Non-pigmented ciliary epithelial cell (primary cell): ENCODE results near the gene ZNF418.

ENCODE experiments used
- DNase-seq: peaks from one replicate; pipeline ENCODE4 v3.0.0-alpha.2; 2010; ENCODE audit warnings: low read depth

Gene ZNF418

DNA sequence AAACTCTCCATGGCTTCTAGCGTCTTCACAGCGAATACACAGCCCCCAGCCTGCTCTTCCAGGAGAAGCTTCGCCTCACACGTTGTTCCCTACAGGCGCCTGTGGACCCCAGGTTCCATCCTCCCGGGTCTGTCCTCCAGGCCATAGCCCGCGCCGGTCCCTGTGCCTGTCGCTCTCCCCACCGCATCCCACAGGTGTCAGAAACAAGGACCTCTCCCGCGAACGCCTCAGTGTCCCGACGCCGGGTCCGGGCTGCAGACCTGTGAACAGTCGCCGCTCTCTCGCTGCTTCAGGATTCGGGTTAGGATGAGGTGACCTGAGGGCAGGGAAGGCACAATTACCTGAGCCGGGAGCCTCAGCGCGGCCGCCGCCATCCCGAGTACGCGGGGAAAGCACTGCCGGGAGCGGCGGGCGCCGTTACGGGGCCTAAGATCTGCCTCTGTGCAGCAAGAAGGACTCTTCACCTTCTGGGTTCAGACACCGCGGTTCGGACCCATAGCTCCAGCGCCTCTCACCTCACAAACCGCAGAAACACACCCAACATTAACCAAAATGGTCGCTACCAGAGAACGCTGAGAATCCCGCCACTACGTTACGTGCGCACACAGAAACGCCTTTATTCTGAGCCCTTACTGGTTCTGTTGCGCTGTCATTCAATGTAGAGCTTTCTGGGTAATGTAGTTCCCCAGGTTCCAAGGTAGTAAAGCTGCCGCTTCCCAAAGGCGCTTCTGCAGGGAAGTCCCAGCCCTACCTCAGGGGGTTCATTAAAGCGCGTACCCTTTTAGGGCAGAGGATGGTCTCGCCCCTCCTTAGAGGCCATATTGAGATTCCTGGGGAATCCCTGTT, at the start of gene ZNF418:
Gene ZNF418, minus strand, starts transcription at position 583 of the 846 bp plus-strand sequence. CDS start 1,580 bp downstream, outside the sequence.
- peak; percentile 51 for DNase-seq

DNA sequence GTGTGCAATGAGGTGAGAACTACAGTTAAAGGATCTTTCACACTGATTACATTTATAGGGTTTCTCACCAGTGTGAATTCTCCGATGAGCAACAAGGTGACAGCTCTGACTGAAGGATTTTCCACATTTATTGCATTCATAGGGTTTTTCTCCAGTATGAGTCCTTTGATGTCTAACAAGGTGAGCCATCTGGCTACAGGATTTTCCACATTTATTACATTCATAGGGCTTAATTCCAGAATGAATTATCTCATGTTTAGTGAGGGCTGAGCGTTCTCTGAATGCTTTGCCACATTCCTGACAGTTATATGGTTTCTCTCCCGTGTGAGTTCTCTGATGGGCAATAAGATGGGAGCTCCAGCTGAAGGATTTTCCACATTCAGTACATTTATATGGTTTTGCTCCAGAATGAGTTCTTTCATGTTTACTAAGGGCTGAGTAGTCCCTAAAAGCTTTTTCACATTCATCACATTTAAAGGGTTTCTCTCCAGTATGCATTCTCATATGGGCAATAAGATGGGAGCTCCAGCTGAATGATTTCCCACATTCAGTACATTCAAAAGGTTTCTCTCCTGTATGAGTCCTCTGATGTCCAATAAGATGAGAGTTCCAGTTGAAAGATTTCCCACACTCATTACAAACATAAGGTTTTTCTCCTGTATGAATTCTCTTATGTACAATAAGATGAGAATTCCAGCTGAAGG, 43.5 kb upstream of the ZNF418 start:
- no peak for DNase-seq

DNA sequence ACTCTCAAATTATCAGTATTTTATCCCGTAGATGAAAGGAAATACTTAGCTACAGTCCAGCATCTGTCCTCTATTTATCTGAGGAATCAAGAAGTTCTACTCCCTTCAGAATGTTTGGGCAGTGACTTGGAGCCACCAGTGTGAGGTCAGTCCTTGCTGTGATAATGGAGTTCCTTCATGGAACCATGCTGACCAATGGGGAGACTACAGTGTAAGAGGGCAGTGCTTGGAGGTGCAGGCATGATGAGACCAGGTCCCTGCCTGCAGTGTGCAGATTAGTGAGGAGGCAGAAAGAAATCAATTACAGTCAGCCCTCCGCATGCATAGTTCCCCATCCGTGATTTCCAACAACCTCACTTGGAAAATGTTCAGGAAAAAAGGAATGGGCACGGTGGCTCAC, 39.2 kb upstream of the ZNF418 start, which contains the start of gene C19orf18:
Gene C19orf18, minus strand, starts transcription at position 101 of the 400 bp plus-strand sequence. CDS start 102 bp downstream, outside the sequence.
- DNase-seq = no peak

DNA sequence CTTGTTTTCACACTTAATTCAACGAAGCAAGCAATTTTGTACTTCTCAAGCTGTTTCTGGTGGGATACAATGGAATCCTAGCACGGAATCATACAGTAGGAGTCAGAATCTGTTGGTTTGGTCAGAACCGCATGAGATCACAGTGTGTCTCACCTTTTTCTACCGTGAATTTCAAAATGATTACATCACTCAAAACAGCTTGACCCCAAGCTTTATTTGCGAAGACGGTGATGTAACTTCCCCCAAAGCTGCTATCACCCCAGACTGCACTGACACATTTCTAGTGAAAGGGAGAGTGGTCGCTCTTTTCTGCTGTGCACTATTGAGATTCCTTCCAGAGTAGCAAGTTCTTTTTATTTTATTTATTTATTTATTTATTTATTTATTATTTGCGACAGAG, 29.6 kb upstream of the ZNF418 start:
- no peak for DNase-seq

DNA sequence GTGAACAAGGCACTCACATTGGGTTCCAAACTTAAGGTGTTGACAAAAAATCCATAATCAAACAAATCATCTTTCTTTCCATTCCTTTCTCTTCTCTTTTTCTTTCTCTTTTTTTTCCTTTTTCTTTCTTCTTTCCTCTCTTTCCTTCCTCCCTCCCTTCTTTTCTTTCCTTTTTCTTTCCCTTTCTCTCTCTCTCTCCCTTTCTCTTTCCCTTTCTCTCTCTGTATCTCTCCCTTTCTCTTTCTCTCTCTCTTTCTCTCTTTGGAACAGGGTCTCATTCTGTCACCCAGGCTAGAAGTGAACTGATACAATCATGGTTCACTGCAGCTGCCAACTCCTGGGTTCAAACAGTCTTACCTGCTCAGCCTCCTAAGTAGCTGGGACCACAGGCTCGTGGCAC, 26.6 kb upstream of the ZNF418 start:
- DNase-seq = no peak

DNA sequence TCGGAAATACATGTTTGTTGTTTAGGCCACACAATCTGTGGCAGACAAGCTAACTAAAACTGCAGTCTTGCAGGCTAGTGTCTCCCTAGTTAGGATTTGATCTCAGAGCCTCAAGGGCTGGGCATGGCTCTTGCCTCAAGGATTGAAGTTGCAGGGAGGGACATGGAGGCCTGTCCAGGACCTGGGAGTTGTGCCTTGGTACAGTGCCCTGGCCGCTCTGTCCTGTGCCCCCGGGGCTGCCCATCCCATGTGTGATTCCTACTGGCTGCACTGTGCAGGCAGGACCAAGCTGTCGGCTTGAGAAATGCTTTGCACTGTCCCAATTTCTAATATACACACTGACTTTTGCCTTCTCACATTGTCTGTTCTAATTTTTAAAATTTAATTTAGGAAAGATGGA, 19.8 kb upstream of the ZNF418 start:
- DNase-seq = no peak

DNA sequence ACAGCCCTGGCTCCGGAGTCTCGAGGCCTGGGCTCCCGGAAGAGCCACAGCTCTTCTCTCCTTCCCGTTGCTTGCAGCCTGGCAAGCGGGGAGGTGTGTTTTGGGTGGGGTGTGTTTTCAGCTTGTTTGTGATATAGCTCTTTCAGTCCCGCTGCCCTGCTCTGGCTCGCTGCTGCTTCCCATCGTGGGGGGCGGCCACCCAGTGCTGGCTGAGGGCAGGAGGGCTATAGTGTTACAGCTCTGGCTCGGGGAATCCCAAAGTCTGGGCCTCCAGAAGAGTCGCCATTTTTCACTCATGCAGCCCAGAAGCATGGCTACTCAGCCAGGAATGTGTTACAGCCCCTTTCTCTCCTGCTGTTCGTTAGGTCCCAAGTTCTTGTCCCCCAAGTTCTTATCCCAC, 14.5 kb upstream of the ZNF418 start:
- no peak for DNase-seq

DNA sequence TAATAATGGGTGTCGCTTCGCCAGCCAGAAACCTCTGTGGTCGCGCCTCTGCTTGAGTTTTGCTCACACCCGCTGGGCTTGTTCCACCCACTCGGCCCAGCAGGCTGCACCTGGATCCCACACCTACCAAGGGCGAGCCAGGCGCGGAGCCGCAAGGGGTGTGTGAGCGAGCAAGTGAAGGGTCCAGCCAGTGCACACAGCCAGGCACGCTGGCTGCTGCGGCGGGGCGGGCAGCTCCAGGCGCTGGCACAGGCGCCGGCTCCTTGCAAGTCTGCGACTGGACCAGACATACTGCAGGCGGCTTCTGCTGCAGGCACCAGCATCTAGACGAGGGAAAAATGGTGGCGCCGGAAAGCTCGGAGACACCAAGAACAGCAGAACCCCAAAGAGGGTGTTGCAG, 14.1 kb upstream of the ZNF418 start:
- no peak for DNase-seq

DNA sequence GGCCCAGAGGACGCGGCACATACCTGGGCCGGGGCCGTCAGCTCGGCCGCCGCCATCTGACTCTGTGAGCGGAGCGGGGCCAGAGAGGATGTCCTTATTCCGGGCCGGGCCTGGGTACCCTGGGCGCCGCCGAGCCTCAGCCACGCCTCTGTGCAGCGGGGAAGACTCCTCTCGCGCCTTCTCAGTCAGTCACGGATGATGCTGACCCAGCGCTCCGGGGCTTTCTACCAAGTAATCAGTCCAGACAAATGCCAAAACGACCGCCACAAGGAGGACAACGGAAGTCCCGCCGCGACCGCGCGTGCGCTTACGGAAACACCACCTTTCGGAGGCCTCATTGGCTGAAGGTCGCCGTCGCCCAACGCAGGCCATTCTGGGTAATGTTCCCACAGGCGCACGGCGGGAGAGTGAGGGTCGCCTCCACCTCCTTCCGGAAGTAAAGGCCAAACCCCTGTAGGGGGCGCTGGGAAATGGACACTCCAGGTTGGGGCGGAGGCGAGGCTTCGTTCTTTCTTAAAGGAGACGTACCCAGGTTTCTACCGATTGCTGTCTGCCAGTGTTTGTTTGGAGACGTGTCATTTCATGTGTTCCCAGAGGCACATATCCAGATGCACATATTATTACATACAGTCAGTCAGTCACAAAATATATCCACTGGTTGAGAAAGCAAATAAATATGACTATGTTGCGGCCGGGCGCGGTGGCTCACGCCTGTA, 12.4 kb upstream of the ZNF418 start, which contains the start of gene ZNF256:
Gene ZNF256, minus strand, starts transcription at position 288 of the 716 bp plus-strand sequence. Its CDS starts 232 bp downstream, at position 56.
- DNase-seq = peak; percentile 73

DNA sequence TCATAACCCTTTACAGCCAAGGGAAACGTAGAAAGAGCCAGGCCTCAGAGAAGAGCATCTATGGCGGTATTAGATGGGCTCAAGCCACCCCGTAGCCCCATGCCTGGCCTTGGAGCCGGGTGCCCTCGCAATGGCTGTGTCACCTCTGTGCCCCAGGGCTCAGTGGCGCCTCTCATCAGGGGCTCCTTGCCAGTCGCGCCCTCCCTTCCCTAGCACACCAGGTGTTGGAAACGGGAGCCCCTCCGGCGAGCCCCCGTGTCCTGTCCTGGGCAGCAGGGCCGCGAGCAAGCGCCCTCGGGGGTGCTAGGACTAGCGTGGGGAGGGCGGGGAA, 11.9 kb upstream of the ZNF418 start:
- DNase-seq = no peak

DNA sequence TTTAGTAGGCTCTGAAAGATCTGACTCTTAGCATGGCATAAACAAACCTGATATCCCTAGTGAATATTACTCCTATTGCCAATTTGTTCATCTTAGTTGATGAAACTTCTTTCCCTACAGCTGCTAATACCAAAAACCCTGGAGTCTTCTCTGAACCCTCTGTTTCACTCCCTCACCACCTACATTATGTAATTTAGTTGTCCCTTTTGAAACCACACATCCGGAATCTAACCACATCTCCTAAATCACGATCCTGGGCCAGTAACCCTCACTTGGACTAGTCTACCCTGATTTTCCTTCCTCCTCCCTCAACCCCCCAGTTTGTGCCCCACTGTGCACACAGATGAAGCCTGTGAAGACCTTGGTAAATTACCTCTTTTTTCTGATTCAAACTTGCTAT, 11.1 kb upstream of the ZNF418 start:
- DNase-seq = no peak

DNA sequence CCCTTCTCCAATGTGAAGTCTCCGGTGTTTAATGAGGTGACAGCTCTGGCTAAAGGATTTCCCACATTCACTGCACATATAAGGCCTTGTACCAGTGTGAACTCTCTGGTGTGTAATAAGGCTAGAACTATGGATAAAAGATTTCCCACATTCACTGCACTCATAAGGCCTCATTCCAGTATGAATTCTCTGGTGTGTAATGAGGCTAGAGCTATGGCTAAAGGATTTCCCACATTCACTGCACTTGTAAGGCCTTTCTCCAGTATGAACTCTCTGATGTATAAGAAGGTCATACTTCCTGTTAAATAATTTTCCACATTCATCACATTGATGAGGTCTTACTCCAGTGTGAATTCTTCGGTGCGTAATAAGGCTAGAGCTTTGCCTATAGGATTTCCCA, 6.4 kb upstream of the ZNF418 start:
- DNase-seq = no peak

DNA sequence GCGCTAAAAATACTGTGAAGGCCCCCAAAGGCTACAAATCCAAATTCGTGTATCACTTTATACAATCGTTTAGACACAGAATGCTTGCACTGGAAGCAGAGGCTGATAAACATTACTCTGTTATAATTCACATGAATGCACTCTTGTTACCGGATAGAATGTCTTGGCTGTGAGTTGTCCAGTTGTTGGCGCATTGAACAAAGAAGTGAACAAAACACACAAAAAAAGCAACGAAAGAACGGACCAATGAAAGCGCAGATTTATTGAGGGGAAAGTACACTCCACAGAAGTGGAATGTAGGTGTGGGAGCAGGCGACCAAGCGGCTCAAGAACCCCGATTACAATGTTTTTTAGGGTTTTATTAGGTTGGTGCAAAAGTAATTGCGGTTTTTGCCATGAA, 529 bp upstream of the ZNF418 start:
- no peak for DNase-seq

DNA sequence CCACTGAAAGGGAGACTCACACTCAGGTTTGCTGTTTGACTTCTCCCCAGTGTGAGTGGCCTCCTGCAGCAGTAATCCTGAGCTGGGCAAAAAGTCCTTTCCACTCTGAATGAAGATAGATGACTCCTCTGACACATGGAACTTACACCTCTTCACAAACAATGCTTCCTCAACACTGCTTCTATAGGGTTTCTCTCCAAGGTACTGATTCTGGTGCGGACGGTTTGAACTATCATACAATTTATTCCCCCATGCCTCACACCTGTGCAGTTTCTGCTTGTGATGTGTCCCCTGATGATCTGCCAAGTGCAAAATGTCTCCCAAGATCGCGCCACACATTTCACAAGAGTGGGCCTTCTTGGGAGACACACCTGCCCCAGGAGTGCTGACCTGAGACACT, 7.6 kb downstream of the ZNF418 start:
- DNase-seq = no peak

DNA sequence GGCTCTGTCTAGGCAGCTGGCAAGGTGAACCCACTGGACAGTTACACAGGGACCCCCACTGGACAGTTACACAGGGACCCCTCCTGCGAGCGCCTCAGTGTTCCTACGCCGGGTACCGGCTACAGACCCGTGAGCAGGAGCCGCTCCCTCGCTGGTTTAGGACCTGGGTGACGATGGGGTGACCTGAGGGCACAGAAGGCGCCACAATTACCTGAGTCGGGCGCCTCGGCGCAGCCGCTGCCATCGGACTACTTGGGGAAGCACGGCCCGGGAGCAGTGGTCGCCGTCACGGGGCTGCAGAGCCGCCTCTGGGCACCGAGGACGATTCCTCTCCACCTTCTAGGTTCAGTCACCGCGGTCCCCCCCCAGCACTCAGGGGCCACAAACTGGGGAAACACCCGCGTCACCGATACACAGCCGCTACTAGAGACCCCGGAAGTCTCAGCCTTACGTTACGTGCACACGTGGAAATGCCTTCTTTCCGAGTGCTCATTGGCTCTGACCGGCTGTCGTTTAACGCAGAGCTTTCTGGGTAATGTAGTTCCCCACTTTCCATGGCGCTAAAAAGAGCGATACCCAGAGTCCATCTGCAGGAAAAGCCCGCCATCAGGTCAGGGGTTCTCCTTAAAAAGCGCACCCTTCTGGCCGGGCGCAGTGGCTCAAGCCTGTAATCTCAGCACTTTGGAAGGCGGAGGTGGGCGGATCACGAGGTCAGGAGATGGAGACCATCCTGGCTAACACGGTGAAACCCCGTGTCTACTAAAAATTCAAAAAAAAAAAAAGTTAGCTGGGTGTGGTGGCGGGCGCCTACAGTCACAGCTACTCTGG, 18.8 kb downstream of the ZNF418 start, which contains the start of gene ZNF417:
Gene ZNF417, minus strand, starts transcription at position 425 of the 828 bp plus-strand sequence. Its CDS starts 181 bp downstream, at position 244.
- peak; percentile 86 for DNase-seq

DNA sequence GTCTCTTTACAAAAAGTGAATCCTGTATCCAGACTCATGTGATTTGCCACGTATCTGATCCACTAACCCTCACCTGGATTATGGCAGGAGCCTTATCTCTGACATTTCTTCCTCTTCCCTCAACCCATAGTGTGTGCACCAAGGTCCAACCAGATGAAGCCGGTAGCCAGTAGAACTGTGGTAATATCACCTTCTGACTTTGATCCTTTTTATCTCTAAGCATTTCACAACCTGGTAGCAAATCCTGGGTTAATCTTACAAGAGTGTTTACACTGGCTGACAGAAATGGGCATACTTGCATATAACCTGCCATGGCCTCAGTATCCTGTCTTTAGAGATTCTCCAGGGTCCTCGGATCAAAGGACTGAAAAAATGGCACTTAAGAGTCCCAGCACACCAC, 20.7 kb downstream of the ZNF418 start:
- DNase-seq = no peak

DNA sequence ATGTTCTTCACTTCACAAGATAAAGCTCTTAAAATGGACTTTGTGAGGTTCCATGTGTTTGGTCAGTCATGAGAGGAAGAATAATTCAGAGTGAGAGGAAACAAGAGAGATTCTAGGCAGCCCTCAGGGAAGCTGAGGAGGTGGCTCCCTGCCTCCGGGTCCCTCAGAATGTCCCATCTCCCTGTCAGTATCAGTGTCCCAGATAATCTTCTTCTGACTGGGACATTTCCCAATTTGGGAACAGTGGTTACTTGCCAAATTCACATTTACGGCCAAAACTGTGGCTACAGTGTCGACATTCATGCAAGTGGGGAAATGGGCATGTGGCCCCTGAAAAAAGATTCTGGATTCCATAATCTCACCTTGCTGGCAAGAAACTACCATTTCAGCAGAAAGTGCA, 27.8 kb downstream of the ZNF418 start:
- no peak for DNase-seq

DNA sequence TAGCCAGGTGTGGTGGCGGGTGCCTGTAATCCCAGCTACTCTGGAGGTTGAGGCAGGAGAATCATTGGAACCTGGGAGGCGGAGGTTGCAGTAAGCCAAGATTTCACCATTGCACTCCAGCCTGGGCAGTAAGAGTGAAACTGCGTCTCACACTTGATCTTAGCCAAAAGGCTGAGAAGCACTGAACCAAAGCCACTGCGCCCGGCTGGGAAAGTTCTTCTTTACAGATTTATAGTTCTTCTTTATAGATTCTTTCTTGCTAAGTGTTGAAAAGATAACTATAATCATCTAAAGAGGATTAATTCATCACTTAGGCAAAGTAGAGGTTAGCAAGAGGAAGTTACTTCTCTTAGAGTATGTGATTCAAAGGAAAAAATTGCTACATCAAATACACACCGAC, 29.9 kb downstream of the ZNF418 start:
- DNase-seq = no peak

DNA sequence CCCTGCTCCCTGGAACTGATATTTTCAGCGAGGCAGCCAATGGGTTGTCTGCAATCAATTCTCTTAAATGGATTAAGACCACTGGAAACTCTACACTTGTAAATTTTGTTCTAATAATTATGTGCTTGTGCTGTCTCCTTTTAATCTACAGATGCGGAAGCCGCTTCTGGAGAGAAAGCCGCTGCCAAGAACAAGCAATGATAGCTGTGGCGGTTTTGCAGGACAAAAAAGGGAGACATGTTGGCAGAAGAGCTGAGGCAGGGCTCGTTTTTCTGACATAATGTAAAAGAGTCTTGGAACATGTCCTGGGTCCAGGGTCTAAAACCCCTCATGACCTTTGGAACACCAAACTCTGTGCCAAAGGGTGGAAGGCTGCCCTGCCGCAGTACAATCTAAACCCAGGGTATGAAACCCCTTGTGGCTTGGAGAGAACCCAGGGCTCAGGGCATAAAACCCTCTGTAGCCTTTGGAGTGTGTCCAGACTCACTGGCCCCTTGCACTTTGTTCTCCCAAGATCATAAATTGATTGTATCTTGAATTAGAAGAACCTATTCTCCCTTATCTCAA, 31.5 kb downstream of the ZNF418 start:
- DNase-seq = no peak

DNA sequence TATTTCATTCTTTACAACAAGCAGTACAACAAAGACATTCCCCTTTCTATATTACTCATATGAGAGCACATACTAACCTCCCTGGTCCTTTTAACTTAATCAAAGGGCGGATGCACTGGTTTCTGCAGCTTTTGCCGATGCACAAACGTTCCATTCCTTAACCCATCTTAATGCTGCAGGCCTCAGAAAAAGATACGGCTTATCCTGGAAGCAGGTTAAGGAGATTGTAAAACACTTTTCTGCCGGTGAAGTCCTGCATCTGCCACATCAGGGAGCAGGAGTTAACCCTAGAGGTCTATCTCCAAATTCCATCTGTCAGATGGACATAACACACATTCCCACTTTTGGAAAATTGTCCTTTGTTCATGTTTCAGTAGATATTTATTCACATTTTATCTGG, 34.9 kb downstream of the ZNF418 start:
- DNase-seq = no peak

DNA sequence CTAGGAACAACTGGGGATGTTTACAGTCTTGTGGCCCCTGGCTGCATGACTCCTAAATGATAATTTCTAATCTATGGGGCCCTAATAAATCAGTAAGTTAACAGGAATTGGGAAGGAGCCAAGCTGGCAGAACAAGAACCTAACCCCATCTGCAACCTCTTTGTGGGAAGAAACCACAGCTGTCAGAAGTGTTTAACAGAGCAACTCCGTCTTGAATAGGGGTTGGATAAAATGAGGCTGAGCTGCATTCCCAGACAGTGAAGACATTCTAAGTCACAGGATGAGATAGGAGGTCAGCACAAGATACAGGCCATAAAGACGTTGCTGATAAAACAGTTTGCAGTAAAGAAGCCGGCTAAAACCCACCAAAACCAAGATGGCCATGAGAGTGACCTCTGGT, 44.5 kb downstream of the ZNF418 start:
- peak; percentile 88 for DNase-seq
